Natural killer cell (primary cell): ENCODE results near the gene CTDSP1. TPM values are rescaled to one million over a fixed set of nuclear protein-coding genes. Genes with fewer than 3 reads are reported as not detected.
A peak's percentile ranks its signal among the peaks of the same experiment; 100 is the strongest.

ENCODE experiments used
- ATAC-seq, 3 donors: fragments of 150-1000 bp in 2 of 3; fragments of 200-7000 bp in 1 of 3; cut with Tn5 transposase; 1 replicate in 1 of 3; 2 replicates in 2 of 3; pipeline ENCODE4 v1.10.0; 2021; ENCODE audit warnings: mild to moderate bottlenecking in 2 of 3, moderate library complexity in 2 of 3
- DNase-seq, 2 donors: peaks; one replicate each; pipeline versions ENCODE4 v3.0.0 to v3.0.0-alpha.2; 2013 to 2021; ENCODE audit warnings: mixed read lengths in 1 of 2
- H3K27ac ChIP-seq: one replicate; pipeline ENCODE4 v1.5.1; 2013; ENCODE audit warnings: mild to moderate bottlenecking, low read length
- H3K27me3 ChIP-seq: one replicate; pipeline ENCODE4 v1.6.1; 2013; ENCODE audit warnings: low read length; ENCODE audit not compliant: control insufficient read depth, insufficient read depth
- H3K36me3 ChIP-seq: one replicate; pipeline ENCODE4 v1.6.1; 2013; ENCODE audit warnings: low read length; ENCODE audit not compliant: control insufficient read depth, insufficient read depth
- H3K4me1 ChIP-seq: one replicate; pipeline ENCODE4 v1.6.1; 2013; ENCODE audit warnings: low read length; ENCODE audit not compliant: control insufficient read depth, insufficient read depth
- H3K4me3 ChIP-seq: one replicate; pipeline ENCODE4 v1.5.1; 2013; ENCODE audit warnings: low read length
- H3K9me3 ChIP-seq: one replicate; pipeline ENCODE4 v1.6.1; 2013; ENCODE audit warnings: low read length; ENCODE audit not compliant: control insufficient read depth, insufficient read depth
- H3K27ac Mint-ChIP-seq, 2 donors: one replicate each; pipeline ENCODE4 v1.8.0; 2022; ENCODE audit warnings: mild to moderate bottlenecking in 2 of 2, mixed read lengths in 2 of 2, moderate library complexity in 1 of 2
- H3K27me3 Mint-ChIP-seq, 2 donors: one replicate each; pipeline ENCODE4 v1.8.0; 2022; ENCODE audit warnings: low read depth in 2 of 2, mixed read lengths in 2 of 2
- H3K36me3 Mint-ChIP-seq: one replicate; pipeline ENCODE4 v1.8.0; 2022; ENCODE audit warnings: mixed read lengths
- H3K4me1 Mint-ChIP-seq, 2 donors: one replicate each; pipeline ENCODE4 v1.8.0; 2022; ENCODE audit warnings: mixed read lengths in 2 of 2
- H3K4me3 Mint-ChIP-seq: one replicate; pipeline ENCODE4 v1.8.0; 2022; ENCODE audit warnings: mild to moderate bottlenecking, moderate library complexity, mixed read lengths
- H3K9me3 Mint-ChIP-seq, 2 donors: one replicate each; pipeline ENCODE4 v1.8.0; 2022; ENCODE audit warnings: mixed read lengths in 2 of 2
- CTCF ChIP-seq: fragments of 200-600 bp; IDR thresholded peaks from one replicate; pipeline ENCODE4 v1.8.0; 2022; ENCODE audit warnings: antibody characterized with exemption
- WGBS: methylation state at CpG from one replicate; pipeline ENCODE4 v1.1.7; 2013; ENCODE audit warnings: missing lambda C conversion rate; ENCODE audit not compliant: insufficient coverage; 5-methylcytosine and 5-hydroxymethylcytosine counted together
- intact Hi-C: fragments of 100-400 bp; cut with micrococcal nuclease; formaldehyde crosslinking; loops from one replicate; pipeline ENCODE4 v1.14.2; 2022
- total RNA-seq, 4 donors: library from RNA; stranded (reverse); fragments of 120-200 nt in 1 of 4; gene quantifications; one replicate each; pipeline versions ENCODE4 v1.2.3 to v1.2.4, GENCODE V29; 2013 to 2022

Gene CTDSP1
- total RNA-seq, 3 donors from 2014 or later (not counting 1 experiment from before 2014, with no cell fraction given) = 223 to 273 (median 228) TPM

DNA sequence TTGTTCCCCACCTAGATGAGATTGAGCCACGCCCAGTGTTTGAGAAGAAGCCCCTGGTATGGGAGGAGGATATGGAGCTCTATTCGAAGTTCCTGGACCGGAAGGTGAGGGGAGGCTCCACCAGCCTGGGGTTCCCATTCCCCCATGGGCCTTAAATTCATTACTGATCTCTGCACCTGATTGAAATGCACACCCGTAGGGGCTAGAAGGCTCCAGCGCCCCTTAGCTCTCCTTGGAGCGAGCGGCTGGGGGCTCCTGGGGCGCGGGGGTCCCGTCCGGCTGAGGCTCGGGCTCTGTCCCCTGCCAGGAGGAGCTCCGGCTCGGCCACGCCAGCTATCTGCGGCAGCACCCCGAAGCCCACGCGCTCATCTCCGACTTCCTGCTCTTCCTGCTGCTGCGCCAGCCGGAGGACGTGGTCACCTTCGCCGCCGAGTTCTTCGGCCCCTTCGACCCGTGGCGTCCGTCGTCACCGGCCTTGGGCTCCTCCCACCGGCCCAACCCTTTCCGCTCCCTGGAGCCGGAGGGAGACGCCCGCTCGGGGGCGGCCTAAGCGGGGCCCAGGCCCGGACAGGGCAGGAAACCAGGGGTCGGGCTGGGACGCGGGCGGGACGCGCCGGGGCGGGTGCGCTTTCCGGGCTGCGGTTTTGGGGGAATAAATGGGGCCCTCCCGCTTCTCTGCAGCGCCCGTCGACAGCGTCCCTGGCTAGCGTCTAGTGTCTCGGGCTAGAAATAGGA is 32.1 kb upstream of the CTDSP1 start:
- peaks cover 12 to 14% of the 10 kb centered on the region in 2 donors for H3K4me1 Mint-ChIP-seq
- intact Hi-C loops = loop anchor here (2.0 kb wide), 1 partner anchor 29 kb away; no protein-coding TSS in a partner anchor

GRCh38 chr2:218368150-218368528 is 31.5 kb upstream of the CTDSP1 start:
- Histone ChIP-seq H3K9me3 (no peaks in the 10 kb centered on the region), H3K4me3 (peak overlapping the region; percentile 57), H3K4me1 (peaks cover 39% of the 10 kb centered on the region), H3K27ac (peak overlapping the region; percentile 87), H3K36me3 (no peaks in the 10 kb centered on the region), H3K27me3 (no peaks in the 10 kb centered on the region)
- Mint-ChIP-seq H3K4me1 (peaks cover 12 to 14% of the 10 kb centered on the region in 2 donors), H3K36me3 (no peaks in the 10 kb centered on the region), H3K4me3 (peak overlapping the region; percentile 87), H3K27me3 (no peaks in the 10 kb centered on the region), H3K9me3 (no peaks in the 10 kb centered on the region), H3K27ac (peak overlapping the region; percentile 79 to 92)
- no peak for TF ChIP-seq CTCF
- no peak for DNase-seq
- intact Hi-C loops = no loop called here
- 48% methylated on average over 20 of the region's 21 CpGs for WGBS
- no peak for ATAC-seq

More for the DNA sequence above, 32.1 kb upstream of the CTDSP1 start:
- DNase-seq = peak; percentile 61 to 79
- H3K27ac Mint-ChIP-seq = peak overlapping the region; percentile 79 to 92
- ATAC-seq = peak; percentile 83 to 93 (median 87)
- peak overlapping the region; percentile 87 for H3K4me3 Mint-ChIP-seq
- peak overlapping the region; percentile 87 for H3K27ac ChIP-seq
- no peaks in the 10 kb centered on the region for H3K9me3 ChIP-seq
- H3K9me3 Mint-ChIP-seq = no peaks in the 10 kb centered on the region
- H3K36me3 Mint-ChIP-seq = no peaks in the 10 kb centered on the region
- H3K27me3 Mint-ChIP-seq = no peaks in the 10 kb centered on the region
- no peaks in the 10 kb centered on the region for H3K27me3 ChIP-seq
- H3K4me1 ChIP-seq = peaks cover 41% of the 10 kb centered on the region
- no peaks in the 10 kb centered on the region for H3K36me3 ChIP-seq
- no peak for TF ChIP-seq CTCF
- H3K4me3 ChIP-seq = peak overlapping the region; percentile 57
- WGBS = 2% methylated on average over 60 of the region's 60 CpGs

DNA sequence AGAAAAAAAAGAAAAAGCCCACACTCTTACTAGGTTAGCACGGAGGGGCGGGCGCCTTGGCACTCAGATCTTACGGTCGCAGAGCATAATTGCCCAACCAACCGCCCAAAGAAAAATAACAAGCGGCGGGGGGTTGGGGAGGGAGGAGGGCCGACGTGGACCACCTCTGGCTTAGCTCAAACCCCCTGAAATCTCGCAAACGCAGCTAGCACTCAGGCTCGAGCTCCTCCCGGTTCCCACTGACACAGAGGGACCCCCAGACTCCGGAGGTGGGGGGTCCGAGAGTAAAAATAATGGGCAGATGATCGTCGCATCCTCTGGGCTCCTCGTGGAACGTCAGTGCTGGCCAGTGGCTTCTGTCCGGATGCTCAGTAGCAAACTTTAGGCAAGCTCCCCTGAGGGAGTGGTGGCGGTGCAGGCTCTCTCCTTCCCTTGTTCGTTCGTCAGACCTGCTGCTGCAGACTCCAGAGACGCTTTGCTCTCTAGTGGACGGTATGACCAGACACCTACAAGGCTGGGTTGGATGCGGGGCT is 31.0 kb upstream of the CTDSP1 start:
- 41% methylated on average over 22 of the region's 27 CpGs for WGBS
- Mint-ChIP-seq H3K9me3 (no peaks in the 10 kb centered on the region), H3K4me3 (peak overlapping the region; percentile 87), H3K27ac (peak overlapping the region; percentile 79 to 92), H3K4me1 (peaks cover 12 to 14% of the 10 kb centered on the region in 2 donors), H3K36me3 (no peaks in the 10 kb centered on the region), H3K27me3 (no peaks in the 10 kb centered on the region)
- peaks cover 39% of the 10 kb centered on the region for H3K4me1 ChIP-seq
- peak overlapping the region; percentile 52 for H3K27ac ChIP-seq
- peak in 1 of 2 donors; percentile 23 for DNase-seq
- TF ChIP-seq CTCF = no peak
- intact Hi-C loops = no loop called here
- H3K9me3 ChIP-seq = no peaks in the 10 kb centered on the region
- H3K36me3 ChIP-seq = no peaks in the 10 kb centered on the region
- ATAC-seq = no peak
- H3K27me3 ChIP-seq = no peaks in the 10 kb centered on the region
- H3K4me3 ChIP-seq = no peak overlapping the region
